Thyroid gland (tissue), 4 donors: ENCODE results near the gene RAB3GAP1.

Experiments
- POLR2A ChIP-seq, 2 donors: fragments of 450-650 bp; IDR thresholded peaks; one replicate each; pipeline ENCODE4 v1.6.1; 2017; ENCODE audit warnings: antibody characterized with exemption in 2 of 2, mild to moderate bottlenecking in 2 of 2, moderate library complexity in 1 of 2
- TF ChIP-seq, protein P1 (sequence below), 6 experiments: fragments of 200-600 bp in 3 of 6; fragments of 450-650 bp in 3 of 6; sonication (generic) in 3 of 6; IDR thresholded peaks; one replicate each; pipeline ENCODE4 v1.5.1; 2016 to 2019; ENCODE audit warnings: antibody characterized with exemption in 6 of 6, mild to moderate bottlenecking in 2 of 6, inconsistent platforms in 1 of 6, moderate library complexity in 1 of 6

DNA sequence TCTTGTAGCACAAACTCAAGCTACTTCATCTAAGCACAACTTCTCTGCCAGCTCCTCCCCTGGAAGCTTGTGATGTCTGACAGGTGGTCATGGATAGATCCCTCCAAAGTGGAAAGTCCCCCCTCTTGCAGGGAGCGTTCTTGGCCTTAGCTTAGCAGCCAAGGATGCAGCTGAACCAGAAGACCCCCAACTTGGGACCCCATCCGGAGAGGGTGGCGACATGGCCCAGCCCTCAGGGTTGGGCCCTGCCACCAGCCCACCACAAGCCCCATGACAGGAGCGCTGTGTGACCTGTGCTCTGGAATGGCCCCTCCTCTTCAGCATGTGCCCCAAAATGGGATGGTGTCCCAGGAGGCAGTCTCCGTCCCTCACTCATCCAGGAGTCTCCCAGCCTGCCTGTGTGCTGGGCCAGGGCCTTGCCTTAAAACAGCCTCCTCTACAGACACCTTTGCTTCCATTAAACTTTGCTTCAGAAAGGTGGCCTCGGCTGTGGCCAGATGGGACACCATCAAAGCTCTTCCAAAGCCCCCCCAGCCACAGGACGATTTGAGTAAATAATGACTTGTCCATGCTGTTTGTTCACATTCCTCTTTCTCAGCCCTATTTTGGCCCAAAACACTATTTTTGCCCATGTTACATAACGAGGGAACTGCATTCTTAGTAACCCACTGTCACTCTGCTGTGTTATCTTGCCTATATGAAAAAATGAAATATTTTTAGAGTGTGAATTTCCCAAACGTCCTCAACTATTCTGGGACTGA is 122.1 kb downstream of the RAB3GAP1 start:
- TF ChIP-seq POLR2A (IDR thresholded peaks at IDR 0.05): no peak
- TF ChIP-seq, protein P1, sequence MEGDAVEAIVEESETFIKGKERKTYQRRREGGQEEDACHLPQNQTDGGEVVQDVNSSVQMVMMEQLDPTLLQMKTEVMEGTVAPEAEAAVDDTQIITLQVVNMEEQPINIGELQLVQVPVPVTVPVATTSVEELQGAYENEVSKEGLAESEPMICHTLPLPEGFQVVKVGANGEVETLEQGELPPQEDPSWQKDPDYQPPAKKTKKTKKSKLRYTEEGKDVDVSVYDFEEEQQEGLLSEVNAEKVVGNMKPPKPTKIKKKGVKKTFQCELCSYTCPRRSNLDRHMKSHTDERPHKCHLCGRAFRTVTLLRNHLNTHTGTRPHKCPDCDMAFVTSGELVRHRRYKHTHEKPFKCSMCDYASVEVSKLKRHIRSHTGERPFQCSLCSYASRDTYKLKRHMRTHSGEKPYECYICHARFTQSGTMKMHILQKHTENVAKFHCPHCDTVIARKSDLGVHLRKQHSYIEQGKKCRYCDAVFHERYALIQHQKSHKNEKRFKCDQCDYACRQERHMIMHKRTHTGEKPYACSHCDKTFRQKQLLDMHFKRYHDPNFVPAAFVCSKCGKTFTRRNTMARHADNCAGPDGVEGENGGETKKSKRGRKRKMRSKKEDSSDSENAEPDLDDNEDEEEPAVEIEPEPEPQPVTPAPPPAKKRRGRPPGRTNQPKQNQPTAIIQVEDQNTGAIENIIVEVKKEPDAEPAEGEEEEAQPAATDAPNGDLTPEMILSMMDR (IDR thresholded peaks at IDR 0.05): no peak
